Kidney epithelial cell (primary cell): ENCODE data around the gene APOL2. TPM values are rescaled to one million over a fixed set of nuclear protein-coding genes. Genes with fewer than 3 reads are reported as not detected.

Experiments used
- DNase-seq: peaks from one replicate; pipeline ENCODE4 v3.0.0-alpha.2; 2010; ENCODE audit warnings: low read depth
- H3K27me3 ChIP-seq: 2 replicates; pipeline ENCODE4 v1.6.0; 2011; ENCODE audit warnings: low read length; ENCODE audit not compliant: control insufficient read depth, insufficient read depth
- H3K36me3 ChIP-seq: 2 replicates; pipeline ENCODE4 v1.5.1; 2011; ENCODE audit warnings: low read length; ENCODE audit not compliant: control insufficient read depth, insufficient read depth
- H3K4me3 ChIP-seq: 2 replicates; pipeline ENCODE4 v1.5.1; 2011; ENCODE audit warnings: low read depth, mild to moderate bottlenecking, control low read depth, low read length
- CTCF ChIP-seq: IDR thresholded peaks from 2 replicates; pipeline ENCODE4 v1.5.1; 2011; ENCODE audit warnings: mild to moderate bottlenecking, moderate library complexity, low read length, control low read depth, inconsistent platforms; ENCODE audit not compliant: insufficient read depth, poor library complexity, severe bottlenecking
- total RNA-seq: library from RNA; depleted of rRNA; stranded (reverse); fragments of >200 nt; gene quantifications from 2 replicates; pipeline ENCODE4 v1.2.3, GENCODE V29; 2015

The APOL2 gene
- total RNA-seq, 1 donor from 2014 or later = 39.9 TPM

GRCh38 chr22:36246718-36247117 is 7.4 kb upstream of the APOL2 start:
- TF ChIP-seq CTCF = no peak
- no peaks in the 10 kb centered on the region for H3K36me3 ChIP-seq
- H3K27me3 ChIP-seq = no peaks in the 10 kb centered on the region
- no peak overlapping the region for H3K4me3 ChIP-seq
- DNase-seq = no peak

- TF ChIP-seq CTCF = no peak
- Histone ChIP-seq H3K4me3 (no peak overlapping the region), H3K27me3 (no peaks in the 10 kb centered on the region), H3K36me3 (no peaks in the 10 kb centered on the region)
- DNase-seq = no peak
Observed at GRCh38 chr22:36245805-36246356, 6.6 kb upstream of the APOL2 start.

- no peak for TF ChIP-seq CTCF
Observed at GRCh38 chr22:36244522-36245391, 5.4 kb upstream of the APOL2 start.

GRCh38 chr22:36243986-36244385 is 4.7 kb upstream of the APOL2 start:
- Histone ChIP-seq H3K27me3 (no peaks in the 10 kb centered on the region), H3K4me3 (no peak overlapping the region), H3K36me3 (no peaks in the 10 kb centered on the region)
- DNase-seq = no peak
- no peak for TF ChIP-seq CTCF

More at GRCh38 chr22:36244522-36245391, 5.4 kb upstream of the APOL2 start:
- Histone ChIP-seq H3K27me3 (no peaks in the 10 kb centered on the region), H3K4me3 (no peak overlapping the region), H3K36me3 (no peaks in the 10 kb centered on the region)
- no peak for DNase-seq

GRCh38 chr22:36239150-36239400 is 252 bp downstream of the APOL2 start:
- H3K36me3 ChIP-seq = no peaks in the 10 kb centered on the region
- peak overlapping the region; percentile 45 for H3K4me3 ChIP-seq
- DNase-seq = no peak
- H3K27me3 ChIP-seq = no peaks in the 10 kb centered on the region
- no peak for TF ChIP-seq CTCF
